ENCODE measurements around the gene HOMER1. TPM values are rescaled to one million over a fixed set of nuclear protein-coding genes. Genes with fewer than 3 reads are reported as not detected.

Gene HOMER1
- total RNA-seq, 1 donor from 2014 or later = 7.4 TPM

DNA sequence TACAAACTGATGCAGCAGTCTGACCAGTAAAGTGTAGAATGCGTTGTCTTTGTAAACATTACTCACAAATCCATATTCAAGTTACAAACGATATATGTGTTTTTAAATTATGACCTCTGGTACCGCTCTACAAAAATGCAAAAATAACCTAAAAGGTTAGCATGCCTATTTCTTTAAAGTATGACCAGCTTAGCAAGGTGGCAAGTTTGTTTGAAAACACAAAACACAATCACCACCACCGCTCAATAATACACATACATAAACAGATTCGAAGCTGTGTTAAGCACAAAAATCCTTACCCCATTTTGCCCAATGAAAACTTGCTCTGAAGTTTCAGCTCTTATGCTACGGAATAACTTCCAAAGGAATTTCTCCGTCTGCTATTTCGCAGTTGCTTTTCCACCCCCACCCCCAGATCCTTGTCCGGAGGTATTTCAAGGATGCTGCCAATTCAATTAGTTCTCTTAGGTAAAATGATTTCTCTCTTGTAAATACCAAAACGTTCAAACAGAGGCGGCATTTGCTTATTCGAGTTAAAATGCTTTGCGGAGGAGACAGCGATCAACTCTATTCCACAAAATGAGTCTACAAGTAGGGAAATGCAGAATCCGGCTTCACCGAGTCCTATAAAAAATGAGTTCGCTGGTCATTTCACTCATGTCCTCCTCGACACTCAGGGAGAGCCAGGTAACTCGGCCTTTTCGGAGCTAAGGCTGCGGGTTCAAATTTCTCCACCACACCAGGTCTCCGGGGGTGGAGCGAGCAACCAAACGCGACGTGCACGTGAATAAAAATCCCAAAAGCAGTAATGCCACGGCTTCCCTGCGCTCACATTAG, 1.2 kb downstream of the HOMER1 start:
- TF ChIP-seq CTCF (IDR thresholded peaks at IDR 0.05) = no peak
- no peak for ATAC-seq
- Histone ChIP-seq H3K4me1 (peaks cover 17% of the 10 kb centered on the region), H3K27me3 (peaks cover 34% of the 10 kb centered on the region), H3K9me3 (no peaks in the 10 kb centered on the region), H3K36me3 (no peaks in the 10 kb centered on the region), H3K4me3 (peak overlapping the region; percentile 87), H3K27ac (peak overlapping the region; percentile 93)
- intact Hi-C loops (cut with DNase I) = no loop called here
- DNase-seq = no peak

- Histone ChIP-seq H3K4me1 (peaks cover 17% of the 10 kb centered on the region), H3K27ac (no peak overlapping the region), H3K27me3 (peaks cover 34% of the 10 kb centered on the region), H3K4me3 (peak overlapping the region; percentile 87), H3K36me3 (no peaks in the 10 kb centered on the region), H3K9me3 (no peaks in the 10 kb centered on the region)
- DNase-seq = no peak
- intact Hi-C loops (cut with DNase I) = no loop called here
- TF ChIP-seq CTCF (IDR thresholded peaks at IDR 0.05) = no peak
- no peak for ATAC-seq
These were observed 1.9 kb downstream of the HOMER1 start for GRCh38 chr5:79512049-79512448.

- Histone ChIP-seq H3K27ac (no peak overlapping the region), H3K36me3 (no peaks in the 10 kb centered on the region), H3K4me3 (no peak overlapping the region), H3K9me3 (no peaks in the 10 kb centered on the region), H3K4me1 (peaks cover 17% of the 10 kb centered on the region), H3K27me3 (peaks cover 34% of the 10 kb centered on the region)
- ATAC-seq (no peak), DNase-seq (no peak)
- TF ChIP-seq CTCF (IDR thresholded peaks at IDR 0.05) = no peak
- intact Hi-C loops (cut with DNase I) = no loop called here
These were observed 3.3 kb downstream of the HOMER1 start for GRCh38 chr5:79510638-79511037.

DNA sequence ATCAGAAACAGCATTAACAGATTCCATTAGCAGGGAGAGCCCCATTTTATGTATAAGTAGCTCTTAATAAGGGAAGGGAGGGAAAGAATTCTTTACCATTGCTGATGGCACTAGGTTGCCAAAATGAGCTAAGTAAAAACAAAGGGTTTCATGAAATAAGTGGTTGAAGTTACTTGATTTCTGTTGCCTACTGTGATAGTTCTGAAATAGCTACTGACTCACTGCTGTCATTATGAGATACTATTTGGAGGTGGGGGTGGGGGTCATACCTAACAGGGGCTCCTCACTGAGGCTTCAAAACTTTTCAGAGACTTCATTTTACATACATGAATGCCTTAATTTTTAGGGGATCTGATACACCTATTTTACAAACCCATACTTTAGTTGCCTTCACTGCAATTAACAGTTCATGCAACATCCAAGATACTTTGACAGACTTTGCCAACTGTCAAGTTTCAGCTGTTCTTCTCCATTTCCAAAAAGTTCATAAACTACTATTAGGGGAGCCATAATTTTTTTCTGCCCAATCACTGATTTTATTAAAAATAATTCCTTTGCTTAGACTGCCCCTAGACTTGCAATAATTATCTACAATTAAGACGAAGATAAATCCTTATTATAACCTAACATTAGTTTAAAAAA, 4.6 kb downstream of the HOMER1 start:
- no peak for DNase-seq
- H3K27ac ChIP-seq = no peak overlapping the region
- intact Hi-C loops (cut with DNase I) = no loop called here
- TF ChIP-seq CTCF (IDR thresholded peaks at IDR 0.05) = no peak
- H3K4me3 ChIP-seq = no peak overlapping the region
- ATAC-seq = no peak
- H3K27me3 ChIP-seq = peaks cover 34% of the 10 kb centered on the region
- H3K36me3 ChIP-seq = no peaks in the 10 kb centered on the region
- peaks cover 17% of the 10 kb centered on the region for H3K4me1 ChIP-seq
- H3K9me3 ChIP-seq = no peaks in the 10 kb centered on the region

DNA sequence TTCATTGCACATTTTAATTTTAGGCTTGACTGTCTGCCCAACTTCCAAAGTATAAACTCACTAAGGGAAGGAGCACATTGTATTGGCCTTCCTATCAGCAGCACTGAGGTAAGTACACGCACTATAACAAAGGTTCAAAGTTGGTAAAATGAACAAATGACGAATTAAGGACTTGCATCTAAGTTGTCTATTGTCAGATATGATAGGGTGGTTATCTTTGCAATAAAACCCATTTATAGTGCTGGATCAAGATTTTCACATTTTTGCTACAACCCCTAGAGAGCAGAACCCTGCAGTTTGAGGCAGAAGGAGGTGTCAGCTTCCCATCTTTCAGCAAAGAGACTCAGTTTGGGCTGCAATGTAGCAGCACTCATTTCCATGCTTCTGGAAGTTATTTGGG, 5.1 kb downstream of the HOMER1 start:
- Histone ChIP-seq H3K36me3 (no peaks in the 10 kb centered on the region), H3K4me1 (peaks cover 17% of the 10 kb centered on the region)

More for the DNA sequence above, 5.1 kb downstream of the HOMER1 start:
- no peak overlapping the region for H3K27ac ChIP-seq
- DNase-seq (no peak), ATAC-seq (no peak)
- peaks cover 34% of the 10 kb centered on the region for H3K27me3 ChIP-seq
- no peak for TF ChIP-seq CTCF (IDR thresholded peaks at IDR 0.05)
- H3K4me3 ChIP-seq = no peak overlapping the region
- intact Hi-C loops (cut with DNase I) = no loop called here
- H3K9me3 ChIP-seq = no peaks in the 10 kb centered on the region
